ENCODE results near the gene ADAM19.
"Not testable (repeated sequence)": the region's sequence is repeated elsewhere in the genome, so short reads cannot be mapped to it uniquely, and the experiment has no call there.

Gene ADAM19

DNA sequence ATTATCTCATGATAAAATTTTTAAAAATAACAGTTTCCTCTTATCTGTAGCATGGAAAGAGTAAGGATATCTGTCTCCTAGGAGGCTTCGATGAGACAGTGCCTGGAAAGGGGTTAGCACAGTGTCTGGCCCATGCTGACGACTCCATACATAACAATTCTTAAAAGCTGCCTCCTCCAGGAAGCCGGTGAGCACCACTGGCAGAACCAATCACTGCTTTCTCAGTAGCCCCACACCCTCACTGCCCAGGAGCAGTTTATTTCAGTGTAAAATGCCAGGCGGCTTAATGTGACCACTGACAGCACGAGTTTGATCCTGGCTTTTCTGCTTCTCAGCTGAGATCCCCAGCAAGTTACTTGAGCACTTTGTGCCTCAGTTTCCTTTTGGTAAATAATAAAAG, 116.7 kb downstream of the ADAM19 start:
- DNase-seq: no peak

DNA sequence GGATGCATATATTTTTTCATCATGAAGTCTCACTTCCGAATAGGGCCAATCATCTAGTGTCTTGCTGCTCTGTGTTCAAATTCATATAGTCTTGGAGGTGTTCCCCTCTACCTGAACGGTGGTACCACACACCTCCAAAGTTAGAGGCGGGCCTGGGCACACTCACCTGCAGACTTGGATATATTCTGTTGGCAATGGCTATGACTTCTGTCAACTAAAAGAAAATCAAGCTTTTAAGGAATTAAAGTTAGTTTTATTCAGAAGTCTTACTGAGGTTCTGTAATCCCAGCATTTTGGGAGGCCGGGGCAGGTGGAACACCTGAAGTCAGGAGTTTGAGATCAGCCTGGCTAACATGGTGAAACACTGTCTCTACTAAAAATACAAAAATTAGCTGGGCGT, 118.2 kb downstream of the ADAM19 start:
- DNase-seq: no peak

DNA sequence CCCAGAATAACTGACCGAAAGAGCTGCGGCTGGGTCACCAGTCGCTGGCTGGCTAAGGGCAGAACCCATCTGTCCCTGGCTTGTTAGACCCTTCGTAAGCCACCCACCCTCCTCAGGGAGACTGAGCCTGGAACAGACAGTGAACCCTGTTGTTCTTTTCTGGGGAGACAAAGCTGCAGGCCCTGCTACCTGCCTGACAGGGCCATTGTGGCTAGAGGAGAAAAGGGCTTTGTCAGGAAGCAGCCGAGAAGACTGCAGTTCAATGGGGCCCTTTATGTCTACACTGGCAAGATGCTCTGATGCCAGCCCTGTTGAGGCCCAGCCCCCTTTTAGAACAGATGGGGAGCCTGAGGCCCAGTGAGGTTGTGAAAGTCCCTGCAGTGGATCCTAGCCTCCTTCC, 119.3 kb downstream of the ADAM19 start:
- DNase-seq: no peak

DNA sequence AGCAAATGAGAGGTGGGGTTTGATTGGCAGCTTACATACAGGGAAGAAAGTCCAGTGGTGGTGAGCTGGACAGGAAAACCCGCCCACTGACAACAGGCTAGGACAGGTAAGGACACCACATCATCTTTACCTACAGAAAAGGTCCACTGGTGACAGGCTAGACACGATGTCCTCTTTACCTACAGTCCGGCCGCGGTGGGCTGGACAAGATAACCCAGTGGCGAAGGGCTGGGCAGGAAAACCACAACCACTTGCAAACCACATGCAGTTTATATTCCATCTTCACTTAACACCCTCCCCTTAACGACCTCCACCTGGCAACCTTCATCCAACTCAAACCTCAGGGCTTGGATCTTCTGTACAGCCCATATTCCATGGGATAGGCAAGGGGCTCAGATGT, 120.5 kb downstream of the ADAM19 start:
- no peak for DNase-seq

DNA sequence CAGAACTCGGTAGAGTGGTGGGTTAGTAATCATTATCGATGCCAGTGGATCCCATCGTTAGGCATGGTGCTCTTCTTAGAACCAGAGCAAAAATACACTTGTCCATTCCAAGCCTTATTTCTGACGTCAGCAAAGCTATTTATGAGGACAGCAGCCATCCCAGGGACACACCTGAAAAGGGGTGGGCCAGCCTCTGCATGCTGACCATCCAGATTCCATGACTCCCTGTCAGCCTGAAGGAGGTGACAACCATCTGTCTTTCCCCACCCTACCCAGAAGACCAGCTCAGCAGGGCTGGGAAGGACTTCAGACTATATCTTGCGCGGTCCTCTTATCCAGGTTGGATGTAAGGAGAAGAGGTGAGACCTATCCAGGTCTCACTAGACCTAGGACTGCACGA, 121.3 kb downstream of the ADAM19 start:
- DNase-seq: no peak

DNA sequence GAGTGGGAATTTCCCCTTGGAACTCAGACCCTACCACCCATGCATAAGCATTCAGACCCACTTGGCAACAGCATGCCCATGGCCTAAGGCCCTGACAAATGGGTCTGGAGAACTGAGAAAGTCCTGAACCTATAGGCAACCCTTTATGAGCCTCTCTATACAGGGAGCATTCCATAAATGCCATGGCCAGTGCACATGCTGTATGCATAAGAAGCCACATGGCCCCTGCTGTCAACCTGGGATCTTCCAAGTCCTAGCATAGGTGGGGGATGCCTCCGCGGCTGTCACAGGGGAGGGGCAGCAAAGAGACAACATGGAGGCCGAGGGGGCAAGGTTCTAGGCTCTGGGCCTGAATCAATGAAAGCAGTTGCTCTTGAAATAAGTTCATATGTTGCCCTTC, 123.8 kb downstream of the ADAM19 start:
- no peak for DNase-seq

DNA sequence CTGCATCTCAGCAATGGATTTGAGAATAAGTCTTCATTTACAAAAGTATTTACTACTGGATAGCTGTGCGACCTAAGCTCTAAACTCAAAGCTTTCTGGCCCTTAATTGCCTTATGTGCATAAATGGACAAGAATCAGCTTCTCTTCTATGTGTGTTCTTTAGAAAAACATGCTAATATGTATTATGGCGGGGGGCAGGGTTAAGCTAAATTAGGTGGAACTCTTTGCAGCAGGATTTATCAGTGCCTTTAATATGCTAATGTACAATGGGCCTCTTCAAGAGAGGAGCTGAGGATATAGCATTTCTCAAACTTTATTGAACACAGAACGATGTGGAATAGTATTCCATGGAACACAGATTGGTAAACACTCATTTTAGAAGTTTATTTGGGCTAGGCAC, 125.6 kb downstream of the ADAM19 start:
- no peak for DNase-seq

DNA sequence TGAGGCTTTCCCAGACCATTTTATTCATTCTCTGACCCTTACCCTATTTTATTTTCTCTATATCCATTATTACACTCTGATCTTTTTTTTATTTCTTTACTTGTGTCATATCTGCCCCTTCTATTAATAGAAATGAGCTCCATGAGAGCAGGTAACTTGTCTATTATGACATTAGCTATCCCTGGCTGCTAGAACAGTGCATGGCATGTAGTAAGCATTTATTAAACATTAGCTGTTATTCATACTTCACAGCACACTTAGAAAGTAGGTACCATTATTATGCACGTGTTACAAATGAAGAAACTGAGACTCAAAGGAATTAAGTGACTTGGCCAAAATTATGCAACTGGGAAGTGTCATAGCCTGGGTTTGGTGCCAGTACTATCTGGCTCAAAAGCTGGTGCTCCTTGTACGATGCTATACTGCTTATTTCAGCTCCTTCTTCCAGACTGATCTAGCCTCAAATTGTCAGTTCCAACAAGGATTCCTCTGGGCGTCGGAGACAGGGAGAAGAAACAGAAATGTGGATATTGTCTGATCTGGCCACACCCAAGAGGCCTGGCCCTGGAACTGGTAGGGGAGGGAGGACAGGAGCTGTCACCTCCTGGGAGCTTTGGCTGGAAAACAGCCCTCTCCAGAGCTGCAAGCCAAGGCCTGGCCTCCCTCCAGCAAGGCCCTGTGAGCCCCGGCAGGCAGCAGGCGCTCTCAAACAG, 126.4 kb downstream of the ADAM19 start:
- DNase-seq: no peak

DNA sequence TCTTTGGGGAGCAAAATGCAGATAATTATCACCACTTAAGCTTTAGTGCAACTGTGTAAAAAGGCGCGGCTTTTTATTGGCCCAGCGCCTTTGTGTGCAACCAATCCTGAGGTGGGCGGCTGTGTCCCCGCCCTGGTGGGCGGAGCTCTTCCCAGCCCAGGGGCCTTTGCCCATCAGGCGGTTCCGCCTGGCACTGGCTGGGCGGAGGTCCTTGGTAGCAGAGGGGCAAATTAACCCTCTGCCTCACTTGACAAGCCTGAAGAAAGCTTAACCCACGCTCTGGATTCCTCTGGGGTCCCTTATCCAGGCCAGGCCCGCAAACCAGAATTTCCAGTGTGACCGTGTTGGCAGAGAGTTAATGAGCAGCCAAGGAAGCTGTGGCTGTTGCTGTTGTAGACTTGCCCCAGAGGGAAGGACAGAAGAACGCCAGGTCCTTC, 128.4 kb downstream of the ADAM19 start:
- DNase-seq: no peak

DNA sequence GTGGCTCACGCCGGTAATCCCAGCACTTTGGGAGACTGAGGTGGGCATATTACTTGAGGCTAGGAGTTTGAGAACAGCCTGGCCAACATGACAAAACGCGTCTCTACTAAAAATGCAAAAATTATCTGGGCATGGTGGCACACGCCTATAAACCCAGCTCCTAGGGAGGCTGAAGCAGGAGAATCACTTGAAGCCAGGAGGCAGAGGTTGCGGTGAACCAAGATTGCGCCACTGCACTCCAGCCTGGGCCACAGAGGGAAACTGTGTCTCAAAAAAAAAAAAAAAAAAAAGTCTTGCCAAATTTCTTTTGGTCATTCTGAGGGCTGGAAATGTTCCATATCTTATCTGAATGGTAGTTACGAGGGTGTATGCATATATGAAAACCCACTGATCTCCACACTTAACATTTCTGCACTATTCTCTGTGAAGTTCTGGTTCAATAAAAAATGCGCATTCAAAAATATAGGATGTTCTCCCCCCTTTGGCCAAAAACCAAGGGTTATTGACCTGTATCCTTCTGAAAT, 129.1 kb downstream of the ADAM19 start:
- no peak for DNase-seq

DNA sequence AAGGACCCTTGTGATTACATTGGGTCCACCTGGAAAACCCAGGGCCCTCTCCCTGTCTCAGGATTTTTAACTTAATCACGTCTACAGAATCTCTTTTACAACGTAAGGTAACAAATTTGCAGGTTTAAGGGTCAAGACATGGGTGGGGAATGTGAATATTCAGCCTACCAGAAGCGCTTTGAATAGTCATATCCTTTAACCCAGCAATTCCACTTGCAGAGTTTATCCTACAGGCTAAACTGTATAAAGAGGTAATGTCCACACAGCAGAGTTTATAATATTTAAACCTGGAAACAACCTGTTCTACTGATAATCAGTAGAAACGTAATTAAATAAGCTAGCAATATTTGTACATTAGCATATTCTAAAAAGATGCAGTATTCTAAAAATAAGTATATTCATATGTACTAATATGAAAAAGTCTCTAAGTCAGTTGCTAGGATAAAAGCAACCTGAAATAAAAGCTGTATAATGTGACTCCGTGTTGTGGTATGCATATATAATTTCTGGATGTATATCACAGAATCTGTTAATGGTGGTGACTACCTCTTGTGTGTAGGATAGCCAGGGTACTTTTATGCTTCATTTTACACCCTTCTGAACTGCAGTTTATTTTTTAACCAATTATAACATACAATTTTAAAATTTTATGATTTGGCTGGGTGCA, 129.7 kb downstream of the ADAM19 start:
- DNase-seq: no peak

DNA sequence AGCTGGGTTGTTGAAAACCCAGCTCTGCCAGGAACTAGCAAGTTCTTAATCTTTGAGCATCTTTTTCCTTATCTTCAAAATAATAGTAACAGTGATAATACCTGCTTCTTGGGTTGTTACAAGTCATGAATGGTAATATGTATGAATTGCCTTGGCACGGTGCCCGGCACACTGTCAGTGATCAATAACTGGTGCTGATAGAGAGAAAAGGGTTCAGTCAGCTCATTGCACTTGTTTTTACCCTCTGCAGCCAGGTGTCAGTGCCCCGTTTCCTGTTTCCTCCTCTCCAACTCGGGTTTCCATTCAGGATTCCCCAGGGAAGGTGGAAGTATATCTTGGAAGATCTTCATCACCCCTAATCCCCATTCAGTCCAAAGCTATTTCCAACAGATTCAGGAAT, 131.4 kb downstream of the ADAM19 start:
- no peak for DNase-seq

DNA sequence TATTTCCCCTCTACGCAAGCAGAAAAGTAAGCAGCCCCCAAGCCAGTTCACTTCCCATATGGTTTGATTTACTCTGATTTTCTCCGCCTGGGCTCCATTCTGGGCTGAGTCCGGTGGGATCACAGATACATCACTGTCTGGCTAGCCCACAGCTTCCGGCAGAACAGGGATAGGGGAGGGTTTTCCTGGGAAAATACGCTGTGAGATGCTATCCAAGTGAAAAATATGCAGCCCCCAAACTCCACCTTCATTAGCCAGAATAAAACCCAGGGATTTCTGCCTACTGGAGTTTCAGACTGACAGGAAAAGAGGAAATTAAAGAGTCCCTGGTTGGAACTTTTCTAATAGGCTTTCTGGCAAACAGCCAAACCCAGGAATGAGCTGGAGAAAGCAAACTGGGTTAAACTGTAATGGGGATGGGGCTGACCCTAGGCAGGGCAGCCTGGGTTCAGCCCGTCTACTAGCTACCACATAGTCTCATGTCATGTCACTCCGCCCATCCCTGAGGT, 132.5 kb downstream of the ADAM19 start:
- DNase-seq: no peak

DNA sequence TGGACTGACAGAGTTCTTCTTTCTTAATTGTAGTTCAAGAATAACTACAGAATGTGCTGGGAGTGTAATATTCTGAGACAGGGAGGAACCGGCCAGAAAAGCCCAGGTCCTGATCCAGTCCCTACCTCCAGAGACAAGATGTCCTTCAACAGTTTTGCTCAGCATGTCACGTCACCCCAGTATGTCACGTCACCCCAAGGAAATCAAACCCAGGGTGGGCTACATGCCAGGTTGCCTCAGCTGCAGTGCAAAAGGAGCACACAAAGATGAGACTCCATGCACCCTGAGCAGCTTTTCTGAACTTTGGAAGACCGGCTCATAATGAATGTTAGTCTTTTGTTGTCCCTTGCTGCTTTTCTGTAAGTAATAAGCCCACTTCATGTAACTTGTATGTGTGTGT, 141.5 kb downstream of the ADAM19 start:
- no peak for DNase-seq

DNA sequence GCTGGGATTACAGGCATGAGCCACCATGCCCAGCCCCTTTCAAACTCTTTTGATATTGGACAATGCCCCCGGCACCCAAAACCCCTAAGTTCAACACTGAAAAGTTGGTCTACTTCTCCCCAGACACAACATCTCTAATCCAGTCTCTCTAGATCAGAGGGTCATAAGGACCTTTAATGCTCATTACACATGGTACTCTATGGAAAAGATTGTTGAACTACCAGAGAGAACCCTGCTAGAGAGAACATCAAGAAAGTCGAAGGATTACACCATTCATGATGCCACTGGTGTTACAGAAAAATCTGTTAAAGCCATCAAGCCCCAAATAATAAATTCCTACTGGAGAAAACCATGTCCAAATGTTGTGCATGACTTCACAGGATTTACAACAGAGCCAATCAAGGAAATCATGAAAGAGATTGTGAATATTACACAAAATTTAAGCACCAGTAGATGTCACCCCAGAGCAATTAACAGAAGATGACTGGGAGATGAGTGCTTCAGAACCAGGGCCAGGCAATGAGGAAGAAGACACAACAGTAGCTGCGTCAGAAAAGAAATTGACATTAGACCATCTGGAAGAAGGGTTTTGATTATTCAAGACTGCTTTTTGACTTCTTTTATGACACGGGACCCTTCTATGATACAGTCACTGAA, 143.9 kb downstream of the ADAM19 start:
- DNase-seq: peak; percentile 43

DNA sequence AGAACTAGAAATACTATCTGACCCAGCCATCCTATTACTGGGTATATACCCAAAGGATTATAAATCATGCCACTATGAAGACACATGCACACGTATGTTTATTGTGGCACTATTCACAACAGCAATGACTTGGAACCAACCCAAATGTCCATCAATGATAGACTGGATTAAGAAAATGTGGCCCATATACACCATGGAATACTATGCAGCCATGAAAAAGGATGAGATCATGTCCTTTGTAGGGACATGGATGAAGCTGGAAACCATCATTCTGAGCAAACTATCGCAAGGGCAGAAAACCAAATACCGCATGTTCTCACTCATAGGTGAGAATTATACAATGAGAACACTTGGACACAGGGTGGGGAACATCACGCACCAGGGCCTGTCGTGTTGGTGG, 145.7 kb downstream of the ADAM19 start:
- DNase-seq: not testable (repeated sequence)

Measured in stimulated activated CD4-positive, alpha-beta T cell treated with anti-CD3 and anti-CD28 coated beads, Interleukin-4, amount 100 ng/mL, for 24 hours (primary cell).